GM12878 (cell line): ENCODE data around the gene CACNA1D. TPM values are rescaled to one million over a fixed set of nuclear protein-coding genes. Genes with fewer than 3 reads are reported as not detected.

Experiments
- ATAC-seq: fragments of 200-7000 bp; cut with Tn5 transposase; 3 replicates; pipeline ENCODE4 v1.9.1; 2020; ENCODE audit warnings: mild to moderate bottlenecking, moderate library complexity
- BruUV-seq: library from RNA; stranded (reverse); fragments of 400-500 nt; replicated peaks from 2 replicates; lab custom pipeline; 2021; lab: Mats Ljungman, UMichigan
- CTCF ChIA-PET: fragments of 300-600 bp; sonication (Branson Sonifier 250); formaldehyde crosslinking; extraction: SDS; loops from one replicate; lab custom pipeline; 2021; ENCODE audit warnings: inconsistent platforms; lab: Yijun Ruan, JAX
- POLR2A ChIA-PET: fragments of 350-600 bp; formaldehyde crosslinking; extraction: SDS; loops from one replicate; lab custom pipeline; 2021; ENCODE audit warnings: inconsistent platforms; lab: Charles Lee
- RAD21 ChIA-PET: fragments of 300-600 bp; sonication (Branson Sonifier 250); formaldehyde crosslinking; loops from one replicate; lab custom pipeline; 2023; ENCODE audit warnings: antibody characterized with exemption; ENCODE audit not compliant: unreplicated experiment; lab: Charles Lee
- SMC1A ChIA-PET: fragments of 300-600 bp; sonication (Branson Sonifier 250); formaldehyde crosslinking; loops from one replicate; lab custom pipeline; 2023; ENCODE audit not compliant: unreplicated experiment, uncharacterized antibody; lab: Charles Lee
- DNase-seq: peaks from one replicate; pipeline ENCODE4 v3.0.0-alpha.2; 2011; ENCODE audit warnings: low read depth, low spot score
- FAIRE-seq: peaks from 3 replicates; lab custom pipeline; 2011; peaks lifted over from hg19 to GRCh38; lab: Jason Lieb, UNC
- H2AFZ ChIP-seq: 2 replicates; pipeline ENCODE4 v1.6.0; 2011; ENCODE audit warnings: low read depth, low read length, control low read depth; ENCODE audit not compliant: control insufficient read depth
- H3K27ac ChIP-seq: 2 replicates; pipeline ENCODE4 v1.5.1; 2011; ENCODE audit warnings: control low read depth; ENCODE audit not compliant: control insufficient read depth, insufficient read depth
- H3K27me3 ChIP-seq, 2 experiments: replicated peaks in 1 of 2; 2 replicates each; pipeline versions ENCODE4 v1.6.0 to v1.6.1; 2011; ENCODE audit warnings: low read length in 1 of 2; ENCODE audit not compliant: control insufficient read depth in 2 of 2, insufficient read depth in 2 of 2
- H3K36me3 ChIP-seq, 2 experiments: 2 replicates each; pipeline ENCODE4 v1.5.1; 2011; ENCODE audit warnings: low read length in 1 of 2; ENCODE audit not compliant: control insufficient read depth in 2 of 2, insufficient read depth in 2 of 2
- H3K4me1 ChIP-seq: 2 replicates; pipeline ENCODE4 v1.6.1; 2011; ENCODE audit warnings: mild to moderate bottlenecking, low read length, moderate library complexity, mixed read lengths; ENCODE audit not compliant: control insufficient read depth, insufficient read depth
- H3K4me2 ChIP-seq: 2 replicates; pipeline ENCODE4 v1.6.0; 2011; ENCODE audit warnings: control low read depth; ENCODE audit not compliant: control insufficient read depth, insufficient read depth
- H3K4me3 ChIP-seq: fragments of 200-600 bp; sonication (generic); 2 replicates; pipeline ENCODE4 v1.5.1; 2016
- H3K79me2 ChIP-seq: 2 replicates; pipeline ENCODE4 v1.6.0; 2011; ENCODE audit warnings: low read length; ENCODE audit not compliant: control insufficient read depth, insufficient read depth
- H3K9ac ChIP-seq: 2 replicates; pipeline ENCODE4 v1.8.0; 2011; ENCODE audit warnings: low read length, control low read depth, mixed read lengths; ENCODE audit not compliant: control insufficient read depth, insufficient read depth
- H3K9me3 ChIP-seq: replicated peaks from 3 replicates; pipeline ENCODE4 v1.5.1; 2011; ENCODE audit warnings: mild to moderate bottlenecking, low read length; ENCODE audit not compliant: control insufficient read depth, insufficient read depth
- H4K20me1 ChIP-seq: 2 replicates; pipeline ENCODE4 v1.6.0; 2011; ENCODE audit not compliant: control insufficient read depth, insufficient read depth
- CUX1 ChIP-seq: IDR thresholded peaks from 2 replicates; pipeline ENCODE4 v1.6.1; 2012; ENCODE audit warnings: improper control_type of control experiment, low read depth, low read length; ENCODE audit not compliant: insufficient replicate concordance
- EP300 ChIP-seq, 2 experiments: fragments of 150-350 bp in 1 of 2; IDR thresholded peaks; 2 replicates each; pipeline ENCODE4 v1.6.1; 2011 to 2012; ENCODE audit warnings: low read depth in 2 of 2, low read length in 2 of 2, borderline replicate concordance in 1 of 2, improper control_type of control experiment in 1 of 2, inconsistent platforms in 1 of 2; ENCODE audit not compliant: control insufficient read depth in 1 of 2
- ETV6 ChIP-seq, 2 experiments: fragments of 450-650 bp in 1 of 2; IDR thresholded peaks in 1 of 2; conservative IDR thresholded peaks in 1 of 2; 2 replicates each; pipeline ENCODE4 v1.6.1; 2014; ENCODE audit warnings: antibody characterized with exemption in 1 of 2, borderline replicate concordance in 1 of 2, low read depth in 1 of 2, mild to moderate bottlenecking in 1 of 2, moderate library complexity in 1 of 2
- EZH2 ChIP-seq: IDR thresholded peaks from 2 replicates; pipeline ENCODE4 v1.6.1; 2012; ENCODE audit warnings: low read depth, mild to moderate bottlenecking, control low read depth, inconsistent platforms, low read length, borderline replicate concordance; ENCODE audit not compliant: control insufficient read depth
- GABPA ChIP-seq: IDR thresholded peaks from 2 replicates; pipeline ENCODE4 v1.6.1; 2014; ENCODE audit warnings: antibody characterized with exemption, low read depth, mild to moderate bottlenecking, inconsistent platforms
- HDAC6 ChIP-seq: fragments of 200-600 bp; sonication (generic); IDR thresholded peaks from one replicate; pipeline ENCODE4 v1.8.0; 2017; ENCODE audit warnings: antibody characterized with exemption; ENCODE audit not compliant: unreplicated experiment
- IRF4 ChIP-seq: IDR thresholded peaks from 2 replicates; pipeline ENCODE4 v1.6.1; 2011; ENCODE audit warnings: low read depth, low read length
- JUND ChIP-seq: IDR thresholded peaks from 2 replicates; pipeline ENCODE4 v1.6.1; 2012; ENCODE audit warnings: low read depth, mild to moderate bottlenecking, low read length, improper control_type of control experiment, moderate library complexity
- MEF2B ChIP-seq: fragments of 450-650 bp; IDR thresholded peaks from 2 replicates; pipeline ENCODE4 v1.6.1; 2018; ENCODE audit warnings: mild to moderate bottlenecking, moderate library complexity; ENCODE audit not compliant: partially characterized antibody, poor library complexity, severe bottlenecking
- SMARCA5 ChIP-seq: fragments of 450-650 bp; IDR thresholded peaks from 2 replicates; pipeline ENCODE4 v1.6.1; 2017; ENCODE audit warnings: mild to moderate bottlenecking
- SUPT20H ChIP-seq: IDR thresholded peaks from 2 replicates; pipeline ENCODE4 v1.6.1; 2011; ENCODE audit warnings: low read depth, mild to moderate bottlenecking, low read length, moderate library complexity, borderline replicate concordance; ENCODE audit not compliant: control insufficient read depth
- WRNIP1 ChIP-seq: IDR thresholded peaks from 2 replicates; pipeline ENCODE4 v1.6.1; 2011; ENCODE audit warnings: low read depth, low read length, improper control_type of control experiment, borderline replicate concordance
- ZZZ3 ChIP-seq: IDR thresholded peaks from 2 replicates; pipeline ENCODE4 v1.6.1; 2011; ENCODE audit warnings: low read depth; ENCODE audit not compliant: control insufficient read depth, insufficient read length
- WGBS: methylation state at CpG from one replicate; pipeline ENCODE4 v1.1.6; 2016; ENCODE audit warnings: low lambda C conversion rate; ENCODE audit not compliant: insufficient replicate concordance, insufficient coverage; ENCODE audit errors: missing lambda C conversion rate; 5-methylcytosine and 5-hydroxymethylcytosine counted together
- in situ Hi-C: fragments of 300-500 bp; cut with MboI; formaldehyde crosslinking; loops from 9 replicates; pipeline ENCODE4 v1.14.3; 2018; ENCODE audit warnings: mixed read lengths
- intact Hi-C: fragments of 100-400 bp; cut with micrococcal nuclease; formaldehyde crosslinking; loops from one replicate; pipeline ENCODE4 v1.14.2; 2022; ENCODE audit not compliant: unreplicated experiment
- polyA plus RNA-seq, 11 experiments: library from polyadenylated mRNA; depleted of rRNA in 4 of 11; unstranded in 6 of 11; stranded (reverse) in 5 of 11; fragments of >200 nt; fragmentation: Nextera tagmentation in 4 of 11; fragmentation: Illumina TruSeq in 1 of 11; extraction: Ambion mirVana in 4 of 11; extraction: Trizol in 1 of 11; gene quantifications; 1 replicate in 1 of 11; 2 replicates in 10 of 11; pipeline versions ENCODE4 v1.2.1 to v1.2.3, GENCODE V29; 2011 to 2016; ENCODE audit warnings: inconsistent platforms in 2 of 11, missing spikeins in 2 of 11, low read depth in 1 of 11
- total RNA-seq, 4 experiments: library from RNA; depleted of rRNA in 3 of 4; stranded (reverse); fragments of >200 nt in 3 of 4; fragmentation: Illumina TruSeq in 1 of 4; extraction: Trizol in 1 of 4; gene quantifications; 2 replicates each; pipeline versions ENCODE4 v1.2.1 to v1.2.3, GENCODE V29; 2013 to 2021

Gene CACNA1D
- total and polyA plus RNA-seq, 10 of the 15 experiments (the other 5 are each of a cell fraction or from before 2014, with no cell fraction given), result 0.21 to 24.4 (median 1.6) TPM

- TF ChIP-seq JUND, result no peak
- TF ChIP-seq, all 136 proteins: peak for 0
Observed at GRCh38 chr3:53672981-53673380, 178.6 kb downstream of the CACNA1D start (continued).

GRCh38 chr3:53673722-53674350, 179.4 kb downstream of the CACNA1D start:
- CTCF ChIA-PET, result interaction anchor here (0.7 kb wide), 1 partner anchor 8 kb away, joined by 3 read pairs; no protein-coding TSS in a partner anchor
- Histone ChIP-seq H3K4me1 (no peaks in the 10 kb centered on the region), H2AFZ (no peak overlapping the region), H3K9ac (no peak overlapping the region), H3K4me2 (no peak overlapping the region), H3K9me3 (no peaks in the 10 kb centered on the region), H3K4me3 (no peak overlapping the region)
- intact Hi-C loops (no loop called here), in situ Hi-C loops (no loop called here)
- SMC1A ChIA-PET, result interaction anchor here (0.6 to 1.6 kb wide), 5 partner anchors 19 to 314 kb away, joined by 3 to 4 read pairs (median 3); no protein-coding TSS in a partner anchor
- ATAC-seq (no peak), DNase-seq (no peak)
- TF ChIP-seq ETV6 (conservative IDR thresholded peaks at IDR 0.05 in 1 of 2, IDR thresholded peaks at IDR 0.05 in 1 of 2; ENCODE audit: borderline replicate concordance in 1 of 2, low read depth in 1 of 2), result no peak
- TF ChIP-seq EP300 (IDR thresholded peaks at IDR 0.05; ENCODE audit: borderline replicate concordance in 1 of 2, control insufficient read depth in 1 of 2, low read depth in 2 of 2, low read length in 2 of 2), result no peak
- no peak for TF ChIP-seq SMARCA5
- no peak for TF ChIP-seq EZH2
- no peak for TF ChIP-seq GABPA
- TF ChIP-seq HDAC6, result no peak
- no peak for TF ChIP-seq MEF2B
- TF ChIP-seq SUPT20H, result no peak
- no peak for TF ChIP-seq WRNIP1
- TF ChIP-seq CUX1, result no peak
- no peak for TF ChIP-seq ZZZ3
- TF ChIP-seq IRF4, result no peak
- TF ChIP-seq, all 136 proteins: peak for 0
- ChIA-PET POLR2A (interaction anchor here (1.1 kb wide), 1 partner anchor 458 kb away, joined by 3 read pairs; no protein-coding TSS in a partner anchor), RAD21 (interaction anchor here (0.9 to 1.4 kb wide), 2 partner anchors 36 to 39 kb away, joined by 3 to 5 read pairs; no protein-coding TSS in a partner anchor)
- FAIRE-seq, result no peak
- 33% methylated on average over 10 of the region's 10 CpGs for WGBS
- Histone ChIP-seq H3K27ac (no peak overlapping the region), H3K79me2 (no peaks in the 10 kb centered on the region), H4K20me1 (no peaks in the 10 kb centered on the region), H3K27me3 (peaks cover 0 to 4% of the 10 kb centered on the region in 2 experiments; a peak in 2 of 4 replicates), H3K36me3 (no peaks in the 10 kb centered on the region)
- BruUV-seq, result no TSS peak
